Measurements from ENCODE around the gene TMEM80.
A peak's percentile ranks its signal among the peaks of the same experiment; 100 is the strongest.

TMEM80 gene

DNA sequence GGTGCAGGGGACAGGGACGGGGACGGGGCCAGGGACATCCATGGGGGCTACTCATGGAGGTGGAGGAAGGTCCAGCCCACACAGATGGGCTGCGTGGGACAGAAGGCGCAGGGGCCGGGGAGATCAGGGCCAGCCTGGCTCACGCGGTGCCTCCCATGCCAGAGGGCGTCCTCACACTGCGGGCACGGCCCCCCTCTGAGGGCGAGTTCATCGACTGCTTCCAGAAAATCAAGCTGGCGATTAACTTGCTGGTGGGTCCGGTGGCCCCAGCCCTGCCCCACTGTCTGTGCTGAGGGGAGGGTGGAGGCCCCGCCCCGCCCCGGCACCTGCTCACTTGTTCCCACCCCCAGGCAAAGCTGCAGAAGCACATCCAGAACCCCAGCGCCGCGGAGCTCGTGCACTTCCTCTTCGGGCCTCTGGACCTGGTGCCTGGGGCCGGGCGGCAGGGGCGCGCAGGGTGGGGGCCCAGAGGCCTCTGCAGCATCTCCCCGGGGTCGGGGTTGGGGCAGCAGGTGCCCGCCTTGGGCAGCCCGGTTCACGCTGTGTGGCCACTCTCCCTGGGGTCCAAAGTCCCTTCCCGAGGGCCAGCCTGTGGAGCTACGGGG is 26.2 kb downstream of the TMEM80 start:
- no peak overlapping the region for H3K4me3 ChIP-seq (ENCODE audit: insufficient read depth, low read depth, low read length)
- 91% methylated on average over 33 of the region's 33 CpGs for WGBS, 2 experiments
- no peak overlapping the region for H3K27ac ChIP-seq (ENCODE audit: insufficient read depth, low read depth, low read length, poor library complexity, severe bottlenecking)
- no peaks in the 10 kb centered on the region for H3K36me3 ChIP-seq (ENCODE audit: control insufficient read depth, insufficient read depth, low read length)
- peaks cover 41% of the 10 kb centered on the region for H3K27me3 ChIP-seq (ENCODE audit: control insufficient read depth, insufficient read depth, low read length, poor library complexity, severe bottlenecking)
- peaks cover 12% of the 10 kb centered on the region for H3K4me1 ChIP-seq (ENCODE audit: control insufficient read depth, insufficient read depth, low read length)
- H3K9me3 ChIP-seq (ENCODE audit: control insufficient read depth, low read length) = no peaks in the 10 kb centered on the region

DNA sequence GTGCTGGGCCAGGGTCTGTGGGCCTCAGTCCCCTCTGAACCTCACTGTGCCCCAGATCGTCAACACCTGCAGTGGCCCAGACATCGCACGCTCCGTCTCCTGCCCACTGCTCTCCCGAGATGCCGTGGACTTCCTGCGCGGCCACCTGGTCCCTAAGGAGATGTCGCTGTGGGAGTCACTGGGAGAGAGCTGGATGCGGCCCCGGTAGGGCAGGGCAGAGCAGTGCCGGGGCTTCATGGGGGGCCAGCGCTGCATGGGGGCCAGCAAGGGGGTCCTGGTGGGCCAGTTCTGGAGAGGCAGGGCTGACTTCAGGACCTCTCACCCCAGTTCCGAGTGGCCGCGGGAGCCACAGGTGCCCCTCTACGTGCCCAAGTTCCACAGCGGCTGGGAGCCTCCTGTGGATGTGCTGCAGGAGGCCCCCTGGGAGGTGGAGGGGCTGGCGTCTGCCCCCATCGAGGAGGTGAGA is 26.8 kb downstream of the TMEM80 start:
- H3K4me1 ChIP-seq (ENCODE audit: control insufficient read depth, insufficient read depth, low read length) = peaks cover 12% of the 10 kb centered on the region
- H3K27ac ChIP-seq (ENCODE audit: insufficient read depth, low read depth, low read length, poor library complexity, severe bottlenecking) = no peak overlapping the region
- H3K9me3 ChIP-seq (ENCODE audit: control insufficient read depth, low read length) = no peaks in the 10 kb centered on the region
- no peak overlapping the region for H3K4me3 ChIP-seq (ENCODE audit: insufficient read depth, low read depth, low read length)
- 90 to 91% methylated on average over 20 of the region's 20 CpGs for WGBS, 2 experiments
- H3K36me3 ChIP-seq (ENCODE audit: control insufficient read depth, insufficient read depth, low read length) = no peaks in the 10 kb centered on the region
- H3K27me3 ChIP-seq (ENCODE audit: control insufficient read depth, insufficient read depth, low read length, poor library complexity, severe bottlenecking) = peaks cover 46% of the 10 kb centered on the region

DNA sequence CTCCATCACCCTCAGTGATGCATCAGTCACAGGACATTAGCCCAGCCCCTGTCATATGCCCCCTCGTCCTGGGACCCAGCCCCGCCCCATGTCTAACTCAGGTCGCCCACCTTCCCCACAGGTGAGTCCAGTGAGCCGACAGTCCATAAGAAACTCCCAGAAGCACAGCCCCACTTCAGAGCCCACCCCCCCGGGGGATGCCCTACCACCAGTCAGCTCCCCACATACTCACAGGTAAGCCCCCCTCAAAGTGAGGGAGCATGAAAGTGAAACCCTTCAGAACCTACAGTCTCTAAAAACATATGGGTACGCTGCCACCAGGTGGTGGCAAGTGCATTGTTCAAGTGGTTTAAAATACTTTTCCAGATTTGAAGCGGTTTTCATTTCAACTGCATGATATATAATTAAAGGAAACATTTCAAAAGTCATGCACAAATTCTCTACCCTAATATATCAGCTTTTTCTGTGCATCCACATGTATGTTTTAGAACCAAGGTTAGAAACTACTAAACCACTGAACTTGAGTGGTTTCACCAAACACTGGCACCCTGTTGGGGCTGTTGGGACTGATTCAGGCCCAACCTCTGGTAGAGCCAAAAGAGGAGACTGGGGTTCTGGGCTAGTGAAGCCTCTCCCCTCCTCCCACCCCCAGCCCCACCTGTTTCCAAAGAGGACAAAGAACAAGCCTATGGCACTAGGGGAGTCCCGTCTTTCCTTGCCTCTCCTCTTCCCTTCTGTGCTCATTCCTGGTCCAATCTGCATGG is 27.7 kb downstream of the TMEM80 start:
- no peak overlapping the region for H3K27ac ChIP-seq (ENCODE audit: insufficient read depth, low read depth, low read length, poor library complexity, severe bottlenecking)
- H3K4me1 ChIP-seq (ENCODE audit: control insufficient read depth, insufficient read depth, low read length) = peaks cover 12% of the 10 kb centered on the region
- WGBS, 2 experiments = 68 to 88% methylated on average over 5 to 8 of the region's 8 CpGs

DNA sequence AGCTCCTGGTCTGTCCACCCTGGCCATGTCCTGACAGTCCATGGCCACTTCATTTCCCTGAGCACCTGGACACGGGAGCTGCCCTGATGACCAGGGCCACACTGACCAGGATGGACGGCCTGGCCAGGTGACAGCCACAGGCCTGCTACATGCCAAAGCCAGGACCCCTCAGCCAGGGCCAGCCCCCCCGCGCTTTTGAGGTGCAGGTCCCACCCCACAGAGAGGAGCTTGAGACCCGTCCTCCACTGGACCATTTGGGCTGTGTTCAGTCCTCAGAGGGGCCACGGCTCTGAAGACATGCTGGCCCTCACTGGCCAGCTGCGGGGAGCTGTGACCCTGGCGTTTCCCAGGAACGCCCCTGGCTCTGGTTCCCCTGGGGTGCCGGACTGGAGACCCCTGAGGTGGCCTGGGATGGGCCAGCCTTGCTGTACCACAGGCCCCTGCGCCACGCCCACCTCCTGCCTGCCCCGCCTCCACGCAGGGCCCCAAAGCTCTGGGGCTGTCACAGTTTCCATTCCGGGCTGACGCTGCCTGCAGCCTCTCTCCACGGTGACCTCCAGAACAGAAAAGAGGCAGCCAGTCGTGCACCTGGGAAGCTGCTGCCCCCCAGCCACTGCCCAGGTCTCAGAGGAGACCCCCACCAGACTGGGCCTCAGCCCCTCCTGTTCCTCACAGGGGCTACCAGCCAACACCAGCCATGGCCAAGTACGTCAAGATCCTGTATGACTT is 28.6 kb downstream of the TMEM80 start:
- Histone ChIP-seq H3K4me3 (ENCODE audit: insufficient read depth, low read depth, low read length) (no peak overlapping the region), H3K4me1 (ENCODE audit: control insufficient read depth, insufficient read depth, low read length) (peaks cover 12% of the 10 kb centered on the region), H3K27me3 (ENCODE audit: control insufficient read depth, insufficient read depth, low read length, poor library complexity, severe bottlenecking) (peaks cover 51% of the 10 kb centered on the region), H3K27ac (ENCODE audit: insufficient read depth, low read depth, low read length, poor library complexity, severe bottlenecking) (no peak overlapping the region), H3K9me3 (ENCODE audit: control insufficient read depth, low read length) (no peaks in the 10 kb centered on the region), H3K36me3 (ENCODE audit: control insufficient read depth, insufficient read depth, low read length) (no peaks in the 10 kb centered on the region)
- 82 to 84% methylated on average over 19 of the region's 19 CpGs for WGBS, 2 experiments

More for the DNA sequence above, 27.7 kb downstream of the TMEM80 start:
- peaks cover 51% of the 10 kb centered on the region for H3K27me3 ChIP-seq (ENCODE audit: control insufficient read depth, insufficient read depth, low read length, poor library complexity, severe bottlenecking)
- no peak overlapping the region for H3K4me3 ChIP-seq (ENCODE audit: insufficient read depth, low read depth, low read length)
- no peaks in the 10 kb centered on the region for H3K9me3 ChIP-seq (ENCODE audit: control insufficient read depth, low read length)
- H3K36me3 ChIP-seq (ENCODE audit: control insufficient read depth, insufficient read depth, low read length) = no peaks in the 10 kb centered on the region

DNA sequence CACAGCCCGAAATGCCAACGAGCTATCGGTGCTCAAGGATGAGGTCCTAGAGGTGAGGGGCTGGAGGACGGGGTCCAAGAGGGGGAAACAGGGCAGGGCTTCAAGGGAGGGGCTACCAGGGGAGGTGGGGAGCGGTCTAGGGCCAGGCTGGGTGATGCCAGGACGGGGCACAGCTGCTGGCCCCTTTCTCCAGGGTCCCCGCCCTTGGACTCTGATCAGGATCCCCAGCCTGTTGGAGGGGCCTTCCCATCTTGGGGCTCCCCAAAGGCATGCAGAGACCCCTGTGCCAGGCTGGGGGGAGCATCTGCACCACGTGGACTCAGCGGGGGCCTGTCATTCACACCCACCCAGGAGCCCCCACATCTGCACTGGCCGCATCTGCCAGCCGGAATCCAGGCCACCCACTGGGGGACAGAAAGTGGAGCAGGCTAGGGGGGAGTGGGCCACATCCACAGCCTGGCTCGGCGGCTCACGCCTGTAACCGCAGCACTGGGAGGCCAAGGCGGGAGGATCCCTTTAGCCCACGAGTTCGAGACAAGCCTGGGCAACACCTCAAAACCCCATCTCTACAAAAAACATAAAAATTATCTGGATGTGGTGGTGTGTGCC is 29.3 kb downstream of the TMEM80 start:
- Histone ChIP-seq H3K9me3 (ENCODE audit: control insufficient read depth, low read length) (no peaks in the 10 kb centered on the region), H3K4me1 (ENCODE audit: control insufficient read depth, insufficient read depth, low read length) (peaks cover 12% of the 10 kb centered on the region), H3K36me3 (ENCODE audit: control insufficient read depth, insufficient read depth, low read length) (no peaks in the 10 kb centered on the region), H3K27me3 (ENCODE audit: control insufficient read depth, insufficient read depth, low read length, poor library complexity, severe bottlenecking) (peaks cover 46% of the 10 kb centered on the region), H3K27ac (ENCODE audit: insufficient read depth, low read depth, low read length, poor library complexity, severe bottlenecking) (no peak overlapping the region), H3K4me3 (ENCODE audit: insufficient read depth, low read depth, low read length) (no peak overlapping the region)
- WGBS, 2 experiments = 84 to 88% methylated on average over 16 to 18 of the region's 18 CpGs

DNA sequence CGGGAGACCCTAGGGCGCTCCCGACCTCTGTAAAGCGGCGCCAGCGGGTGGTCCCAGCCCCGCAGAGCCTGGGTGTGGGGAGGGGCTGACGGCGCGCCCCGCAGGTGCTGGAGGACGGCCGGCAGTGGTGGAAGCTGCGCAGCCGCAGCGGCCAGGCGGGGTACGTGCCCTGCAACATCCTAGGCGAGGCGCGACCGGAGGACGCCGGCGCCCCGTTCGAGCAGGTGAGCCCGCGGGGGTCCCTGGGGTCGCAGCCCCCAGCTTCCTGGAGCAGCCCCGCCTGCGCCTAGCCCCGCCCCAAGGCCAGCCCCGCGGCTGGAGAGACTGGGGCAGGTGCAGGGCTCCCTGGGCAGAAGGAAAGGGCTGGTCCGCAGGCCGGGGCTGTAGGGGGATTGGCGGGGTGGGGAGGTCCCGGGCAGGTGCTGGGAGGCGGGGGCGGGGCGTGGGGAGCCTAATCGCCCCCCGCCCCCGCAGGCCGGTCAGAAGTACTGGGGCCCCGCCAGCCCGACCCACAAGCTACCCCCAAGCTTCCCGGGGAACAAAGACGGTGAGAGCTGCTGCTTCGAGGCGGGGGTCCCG is 30.1 kb downstream of the TMEM80 start:
- Histone ChIP-seq H3K9me3 (ENCODE audit: control insufficient read depth, low read length) (no peaks in the 10 kb centered on the region), H3K27ac (ENCODE audit: insufficient read depth, low read depth, low read length, poor library complexity, severe bottlenecking) (no peak overlapping the region), H3K4me1 (ENCODE audit: control insufficient read depth, insufficient read depth, low read length) (peaks cover 12% of the 10 kb centered on the region), H3K27me3 (ENCODE audit: control insufficient read depth, insufficient read depth, low read length, poor library complexity, severe bottlenecking) (peaks cover 40% of the 10 kb centered on the region), H3K36me3 (ENCODE audit: control insufficient read depth, insufficient read depth, low read length) (no peaks in the 10 kb centered on the region), H3K4me3 (ENCODE audit: insufficient read depth, low read depth, low read length) (peak overlapping the region; percentile 23)
- 30 to 32% methylated on average over 53 of the region's 53 CpGs for WGBS, 2 experiments

DNA sequence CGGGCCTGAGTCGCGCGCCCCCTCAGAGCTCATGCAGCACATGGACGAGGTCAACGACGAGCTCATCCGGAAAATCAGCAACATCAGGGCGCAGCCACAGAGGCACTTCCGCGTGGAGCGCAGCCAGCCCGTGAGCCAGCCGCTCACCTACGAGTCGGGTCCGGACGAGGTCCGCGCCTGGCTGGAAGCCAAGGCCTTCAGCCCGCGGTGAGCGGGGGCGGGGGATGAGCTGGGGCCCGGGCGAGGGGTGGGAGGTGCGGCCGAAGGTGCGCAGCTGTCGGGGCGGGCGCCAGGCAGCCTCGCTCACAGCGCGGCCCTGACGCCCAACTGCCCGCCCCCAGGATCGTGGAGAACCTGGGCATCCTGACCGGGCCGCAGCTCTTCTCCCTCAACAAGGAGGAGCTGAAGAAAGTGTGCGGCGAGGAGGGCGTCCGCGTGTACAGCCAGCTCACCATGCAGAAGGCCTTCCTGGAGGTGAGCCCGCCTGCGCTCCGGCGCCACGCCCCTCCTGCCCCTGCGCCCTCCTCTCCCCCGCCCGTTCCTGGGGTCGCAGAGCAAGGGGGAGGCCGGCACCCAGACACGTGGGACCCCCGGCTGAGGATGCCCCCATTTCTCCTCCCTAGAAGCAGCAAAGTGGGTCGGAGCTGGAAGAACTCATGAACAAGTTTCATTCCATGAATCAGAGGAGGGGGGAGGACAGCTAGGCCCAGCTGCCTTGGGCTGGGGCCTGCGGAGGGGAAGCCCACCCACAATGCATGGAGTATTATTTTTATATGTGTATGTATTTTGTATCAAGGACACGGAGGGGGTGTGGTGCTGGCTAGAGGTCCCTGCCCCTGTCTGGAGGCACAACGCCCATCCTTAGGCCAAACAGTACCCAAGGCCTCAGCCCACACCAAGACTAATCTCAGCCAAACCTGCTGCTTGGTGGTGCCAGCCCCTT is 30.9 kb downstream of the TMEM80 start:
- Histone ChIP-seq H3K4me1 (ENCODE audit: control insufficient read depth, insufficient read depth, low read length) (peaks cover 12% of the 10 kb centered on the region), H3K27ac (ENCODE audit: insufficient read depth, low read depth, low read length, poor library complexity, severe bottlenecking) (no peak overlapping the region), H3K9me3 (ENCODE audit: control insufficient read depth, low read length) (no peaks in the 10 kb centered on the region), H3K36me3 (ENCODE audit: control insufficient read depth, insufficient read depth, low read length) (no peaks in the 10 kb centered on the region), H3K4me3 (ENCODE audit: insufficient read depth, low read depth, low read length) (peak overlapping the region; percentile 23), H3K27me3 (ENCODE audit: control insufficient read depth, insufficient read depth, low read length, poor library complexity, severe bottlenecking) (peaks cover 33% of the 10 kb centered on the region)
- 45 to 55% methylated on average over 61 of the region's 61 CpGs for WGBS, 2 experiments

DNA sequence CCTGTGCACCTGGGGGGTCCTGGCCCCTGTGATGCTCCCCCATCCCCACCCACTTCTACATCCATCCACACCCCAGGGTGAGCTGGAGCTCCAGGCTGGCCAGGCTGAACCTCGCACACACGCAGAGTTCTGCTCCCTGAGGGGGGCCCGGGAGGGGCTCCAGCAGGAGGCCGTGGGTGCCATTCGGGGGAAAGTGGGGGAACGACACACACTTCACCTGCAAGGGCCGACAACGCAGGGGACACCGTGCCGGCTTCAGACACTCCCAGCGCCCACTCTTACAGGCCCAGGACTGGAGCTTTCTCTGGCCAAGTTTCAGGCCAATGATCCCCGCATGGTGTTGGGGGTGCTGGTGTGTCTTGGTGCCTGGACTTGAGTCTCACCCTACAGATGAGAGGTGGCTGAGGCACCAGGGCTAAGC is 31.7 kb downstream of the TMEM80 start:
- Histone ChIP-seq H3K4me3 (ENCODE audit: insufficient read depth, low read depth, low read length) (no peak overlapping the region), H3K27me3 (ENCODE audit: control insufficient read depth, insufficient read depth, low read length, poor library complexity, severe bottlenecking) (peaks cover 33% of the 10 kb centered on the region), H3K36me3 (ENCODE audit: control insufficient read depth, insufficient read depth, low read length) (no peaks in the 10 kb centered on the region), H3K27ac (ENCODE audit: insufficient read depth, low read depth, low read length, poor library complexity, severe bottlenecking) (no peak overlapping the region), H3K9me3 (ENCODE audit: control insufficient read depth, low read length) (no peaks in the 10 kb centered on the region), H3K4me1 (ENCODE audit: control insufficient read depth, insufficient read depth, low read length) (peaks cover 12% of the 10 kb centered on the region)
- 93 to 94% methylated on average over 12 of the region's 12 CpGs for WGBS, 2 experiments
